DND-41 (cell line): ENCODE data around the gene CDK11B.
"Not testable (repeated sequence)": the region's sequence is repeated elsewhere in the genome, so short reads cannot be mapped to it uniquely, and the experiment has no call there.

Experiments
- ATAC-seq: fragments of 200-7000 bp; cut with Tn5 transposase; 3 replicates; pipeline ENCODE4 v1.9.1; 2021; ENCODE audit warnings: low read depth; ENCODE audit not compliant: insufficient read depth
- DNase-seq: peaks from one replicate; pipeline ENCODE4 v3.0.0-alpha.2; 2020
- H2AFZ ChIP-seq: 2 replicates; pipeline ENCODE4 v1.6.0; 2012; ENCODE audit warnings: low read depth, low read length
- H3K27ac ChIP-seq: 2 replicates; pipeline ENCODE4 v1.5.1; 2012; ENCODE audit warnings: low read length, inconsistent platforms
- H3K27me3 ChIP-seq: fragments of 200-600 bp; sonication (generic); 2 replicates; pipeline ENCODE4 v1.6.0; 2012; ENCODE audit warnings: low read length, mild to moderate bottlenecking, inconsistent platforms; ENCODE audit not compliant: insufficient read depth, poor library complexity
- H3K36me3 ChIP-seq: 2 replicates; pipeline ENCODE4 v1.5.1; 2012; ENCODE audit warnings: low read length, inconsistent platforms; ENCODE audit not compliant: insufficient read depth
- H3K4me1 ChIP-seq: 2 replicates; pipeline ENCODE4 v1.5.1; 2012; ENCODE audit warnings: mild to moderate bottlenecking, low read length; ENCODE audit not compliant: insufficient read depth
- H3K4me2 ChIP-seq: 2 replicates; pipeline ENCODE4 v1.6.0; 2012; ENCODE audit warnings: mild to moderate bottlenecking, moderate library complexity, low read length, inconsistent platforms; ENCODE audit not compliant: insufficient read depth
- H3K4me3 ChIP-seq, 2 experiments: fragments of 200-600 bp in 1 of 2; shearing (Covaris generic) in 1 of 2; 2 replicates each; pipeline ENCODE4 v1.5.1; 2012 to 2016; ENCODE audit warnings: inconsistent platforms in 2 of 2, low read length in 2 of 2, mild to moderate bottlenecking in 2 of 2, low read depth in 1 of 2, moderate library complexity in 1 of 2
- H3K79me2 ChIP-seq: 2 replicates; pipeline ENCODE4 v1.6.0; 2012; ENCODE audit warnings: low read length, inconsistent platforms; ENCODE audit not compliant: insufficient read depth
- H3K9ac ChIP-seq: 2 replicates; pipeline ENCODE4 v1.6.0; 2012; ENCODE audit warnings: low read depth, mild to moderate bottlenecking, inconsistent platforms, low read length, moderate library complexity
- H3K9me3 ChIP-seq: 2 replicates; pipeline ENCODE4 v1.5.1; 2012; ENCODE audit warnings: low read length, moderate library complexity, mild to moderate bottlenecking, inconsistent platforms; ENCODE audit not compliant: insufficient read depth, severe bottlenecking
- H4K20me1 ChIP-seq: 2 replicates; pipeline ENCODE4 v1.6.0; 2012; ENCODE audit warnings: low read length; ENCODE audit not compliant: insufficient read depth
- EZH2 ChIP-seq: IDR thresholded peaks from 3 replicates; pipeline ENCODE4 v1.6.1; 2012; ENCODE audit warnings: borderline replicate concordance, low read depth, mild to moderate bottlenecking, moderate library complexity, low read length, inconsistent platforms; ENCODE audit not compliant: severe bottlenecking
- TF ChIP-seq, protein P1 (sequence below): IDR thresholded peaks from 2 replicates; pipeline ENCODE4 v1.5.1; 2012; ENCODE audit warnings: borderline replicate concordance, low read length, moderate library complexity, mild to moderate bottlenecking; ENCODE audit not compliant: poor library complexity, severe bottlenecking; ENCODE audit errors: extremely low read depth

The CDK11B gene

DNA sequence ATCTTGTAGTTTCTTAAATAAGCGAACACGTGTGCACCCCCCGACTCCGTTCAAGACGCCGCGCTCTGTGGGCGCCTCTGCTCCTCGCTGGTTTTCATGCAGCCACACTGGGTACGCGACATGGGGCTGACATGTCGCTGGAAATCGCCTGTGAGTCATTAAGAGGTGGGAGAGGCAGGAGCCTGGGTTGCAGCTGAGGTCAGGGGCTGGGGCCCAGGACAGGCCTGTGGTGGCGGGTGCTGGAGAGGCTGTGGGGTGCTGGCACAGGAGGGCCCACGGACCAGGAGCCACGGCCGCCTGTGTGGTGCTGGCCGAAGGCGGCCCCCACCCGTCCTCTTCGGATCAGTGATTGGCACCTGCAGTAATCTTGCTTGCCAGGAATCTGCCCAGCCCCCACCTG lies 16.0 kb upstream of the CDK11B start:
- ATAC-seq, H3K4me2 ChIP-seq, H3K27ac ChIP-seq, H3K4me3 ChIP-seq, DNase-seq, H2AFZ ChIP-seq, H3K27me3 ChIP-seq, H3K9me3 ChIP-seq, H3K9ac ChIP-seq: not testable (repeated sequence)
- Histone ChIP-seq H3K79me2 (peaks cover 18% of the 10 kb centered on the region), H4K20me1 (peaks cover 10% of the 10 kb centered on the region), H3K36me3 (peaks cover 25% of the 10 kb centered on the region), H3K4me1 (peaks cover 20% of the 10 kb centered on the region)

DNA sequence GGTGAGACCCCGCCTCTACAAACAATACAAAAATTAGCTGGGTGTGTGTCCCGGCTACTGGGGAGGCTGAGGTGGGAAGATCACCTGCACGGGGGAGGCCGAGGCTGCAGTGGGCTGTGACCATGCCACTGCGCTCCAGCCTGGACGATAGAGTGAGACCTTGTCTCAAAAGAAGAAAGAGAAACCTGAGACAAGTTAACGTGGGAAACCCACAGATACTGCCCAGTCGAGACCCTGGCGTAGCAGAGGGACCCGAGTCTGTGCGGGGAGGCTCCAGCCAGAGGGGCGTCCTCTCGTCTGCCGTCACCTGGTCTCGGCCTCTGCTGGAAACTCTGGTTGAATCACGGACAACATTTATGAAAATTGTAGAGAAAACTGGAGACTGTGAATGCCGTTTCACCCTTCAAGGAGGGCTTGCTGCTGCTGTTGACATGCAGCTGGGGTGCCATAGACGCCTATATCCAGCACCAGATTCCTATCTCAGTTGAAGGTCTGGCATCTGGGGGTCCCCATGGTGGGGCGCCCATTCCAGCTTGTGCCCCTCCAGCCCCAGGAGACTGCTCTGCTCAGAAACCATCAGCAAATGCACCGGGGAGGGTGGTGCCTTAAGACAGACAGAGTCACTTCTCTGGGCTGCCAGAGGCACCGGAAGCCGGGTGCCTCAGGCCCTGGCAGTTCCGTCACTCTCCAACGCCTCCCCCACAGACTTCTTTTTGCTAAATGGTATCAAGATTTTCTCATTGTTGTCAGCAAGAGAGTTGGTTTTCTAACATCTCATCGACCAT lies 13.6 kb upstream of the CDK11B start:
- H3K4me1 ChIP-seq = 0 out of 2 replicates have a peak, but pooled peaks cover under 1% of the 10 kb centered on the region
- H3K4me2 ChIP-seq = no peak overlapping the region
- no peak overlapping the region for H3K27ac ChIP-seq
- TF ChIP-seq, protein P1, sequence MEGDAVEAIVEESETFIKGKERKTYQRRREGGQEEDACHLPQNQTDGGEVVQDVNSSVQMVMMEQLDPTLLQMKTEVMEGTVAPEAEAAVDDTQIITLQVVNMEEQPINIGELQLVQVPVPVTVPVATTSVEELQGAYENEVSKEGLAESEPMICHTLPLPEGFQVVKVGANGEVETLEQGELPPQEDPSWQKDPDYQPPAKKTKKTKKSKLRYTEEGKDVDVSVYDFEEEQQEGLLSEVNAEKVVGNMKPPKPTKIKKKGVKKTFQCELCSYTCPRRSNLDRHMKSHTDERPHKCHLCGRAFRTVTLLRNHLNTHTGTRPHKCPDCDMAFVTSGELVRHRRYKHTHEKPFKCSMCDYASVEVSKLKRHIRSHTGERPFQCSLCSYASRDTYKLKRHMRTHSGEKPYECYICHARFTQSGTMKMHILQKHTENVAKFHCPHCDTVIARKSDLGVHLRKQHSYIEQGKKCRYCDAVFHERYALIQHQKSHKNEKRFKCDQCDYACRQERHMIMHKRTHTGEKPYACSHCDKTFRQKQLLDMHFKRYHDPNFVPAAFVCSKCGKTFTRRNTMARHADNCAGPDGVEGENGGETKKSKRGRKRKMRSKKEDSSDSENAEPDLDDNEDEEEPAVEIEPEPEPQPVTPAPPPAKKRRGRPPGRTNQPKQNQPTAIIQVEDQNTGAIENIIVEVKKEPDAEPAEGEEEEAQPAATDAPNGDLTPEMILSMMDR = no peak
- TF ChIP-seq EZH2 = no peak
- H3K79me2 ChIP-seq = no peaks in the 10 kb centered on the region
- DNase-seq (no peak), ATAC-seq (no peak)
- no peaks in the 10 kb centered on the region for H4K20me1 ChIP-seq
- H3K4me3 ChIP-seq = no peak overlapping the region
- peaks cover 32% of the 10 kb centered on the region for H3K36me3 ChIP-seq
- no peaks in the 10 kb centered on the region for H3K9me3 ChIP-seq
- H3K9ac ChIP-seq = no peak overlapping the region
- no peaks in the 10 kb centered on the region for H3K27me3 ChIP-seq
- H2AFZ ChIP-seq = no peak overlapping the region

DNA sequence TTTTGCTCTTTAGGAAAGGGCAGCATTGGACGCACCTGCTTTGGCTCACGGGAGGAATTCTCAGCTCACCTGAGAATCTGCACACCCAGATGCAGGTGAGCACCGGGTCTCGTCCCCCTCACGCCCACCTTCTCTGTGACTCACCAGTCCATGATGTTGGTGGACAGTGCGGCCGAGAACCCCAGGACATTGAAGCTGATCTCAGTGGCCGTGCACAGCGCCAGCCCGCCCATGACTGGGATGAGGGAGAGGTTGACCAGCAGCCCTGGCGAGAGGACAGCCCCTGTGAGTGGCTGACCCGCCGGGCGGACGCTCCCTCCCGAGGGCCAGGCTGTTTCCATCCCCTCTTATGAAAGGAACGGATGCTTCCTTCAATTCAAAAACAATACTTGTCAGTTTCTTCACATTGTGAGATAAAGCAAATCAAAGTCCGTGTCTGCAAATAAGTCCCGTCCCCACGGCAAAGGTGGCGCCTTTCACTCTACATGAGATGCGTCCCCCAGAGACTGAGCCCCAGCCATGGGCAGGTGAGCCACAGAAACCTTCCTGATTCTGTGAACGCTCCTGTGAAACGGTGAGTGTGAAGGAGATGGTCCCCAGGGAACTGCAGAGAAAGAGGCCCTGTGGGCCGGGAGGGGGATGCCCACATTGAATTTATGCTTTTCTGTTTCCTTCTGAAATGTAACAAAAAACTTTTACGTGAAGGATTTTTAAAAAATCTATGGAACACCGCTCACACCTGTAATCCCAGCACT lies 12.7 kb upstream of the CDK11B start:
- Histone ChIP-seq H3K27me3 (no peaks in the 10 kb centered on the region), H3K79me2 (no peaks in the 10 kb centered on the region), H3K4me1 (no peaks in the 10 kb centered on the region), H3K36me3 (peaks cover 33% of the 10 kb centered on the region), H3K9ac (no peak overlapping the region), H2AFZ (no peak overlapping the region), H4K20me1 (no peaks in the 10 kb centered on the region), H3K4me2 (no peak overlapping the region), H3K9me3 (no peaks in the 10 kb centered on the region), H3K27ac (no peak overlapping the region), H3K4me3 (no peak overlapping the region)
- ATAC-seq (no peak), DNase-seq (no peak)
- no peak for TF ChIP-seq EZH2
- TF ChIP-seq, protein P1 = no peak

DNA sequence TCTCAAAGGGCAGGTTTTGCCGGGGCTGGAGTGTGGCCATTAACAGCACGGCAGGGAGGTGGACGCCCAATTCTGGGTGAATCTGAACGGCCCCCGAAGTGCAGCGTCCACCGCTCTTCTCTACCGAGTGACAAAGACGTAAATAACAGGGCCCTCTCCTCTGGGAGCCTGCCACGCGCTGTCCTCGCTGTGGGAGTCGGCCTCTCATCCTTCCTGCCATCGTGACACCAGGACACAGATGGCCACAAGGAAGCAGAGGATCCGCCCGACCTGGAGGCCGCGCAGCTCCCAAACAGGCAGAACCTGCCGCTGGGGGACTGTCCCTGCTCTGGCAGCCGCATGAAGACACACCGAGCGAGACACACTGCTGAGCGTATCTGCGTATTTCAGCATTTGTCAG lies 12.1 kb upstream of the CDK11B start:
- ATAC-seq = no peak
- no peak overlapping the region for H3K27ac ChIP-seq

More for the DNA sequence above, 12.1 kb upstream of the CDK11B start:
- Histone ChIP-seq H3K9ac (no peak overlapping the region), H3K79me2 (no peaks in the 10 kb centered on the region), H3K36me3 (peaks cover 40% of the 10 kb centered on the region), H3K4me3 (no peak overlapping the region), H4K20me1 (no peaks in the 10 kb centered on the region), H3K4me2 (no peak overlapping the region), H2AFZ (no peak overlapping the region), H3K4me1 (no peaks in the 10 kb centered on the region), H3K27me3 (no peaks in the 10 kb centered on the region), H3K9me3 (no peaks in the 10 kb centered on the region)
- DNase-seq = no peak
- no peak for TF ChIP-seq EZH2
- TF ChIP-seq, protein P1 = no peak
